Large intestine (tissue), 12 donors: ENCODE data around the gene SYNPR. TPM values are rescaled to one million over a fixed set of nuclear protein-coding genes. Genes with fewer than 3 reads are reported as not detected.
A peak's percentile ranks its signal among the peaks of the same experiment; 100 is the strongest.

ENCODE experiments used
- DNase-seq, 2 donors: peaks; one replicate each; pipeline versions ENCODE4 v3.0.0 to v3.0.0-alpha.2; 2013
- H3K27ac ChIP-seq: one replicate; pipeline ENCODE4 v1.5.1; 2013; ENCODE audit warnings: low read length
- H3K27me3 ChIP-seq: 2 replicates; pipeline ENCODE4 v1.6.1; 2013; ENCODE audit warnings: low read length; ENCODE audit not compliant: control insufficient read depth, insufficient read depth
- H3K36me3 ChIP-seq: 2 replicates; pipeline ENCODE4 v1.6.1; 2013; ENCODE audit warnings: low read length; ENCODE audit not compliant: control insufficient read depth, insufficient read depth
- H3K4me1 ChIP-seq: one replicate; pipeline ENCODE4 v1.6.1; 2013; ENCODE audit warnings: low read length; ENCODE audit not compliant: control insufficient read depth, insufficient read depth
- H3K4me3 ChIP-seq: one replicate; pipeline ENCODE4 v1.5.1; 2013; ENCODE audit warnings: low read length
- H3K9me3 ChIP-seq: one replicate; pipeline ENCODE4 v1.6.1; 2013; ENCODE audit warnings: mild to moderate bottlenecking, low read depth, low read length, moderate library complexity; ENCODE audit not compliant: control insufficient read depth
- WGBS: methylation state at CpG from one replicate; pipeline ENCODE4 v1.1.5; 2013; ENCODE audit warnings: low lambda C conversion rate; ENCODE audit not compliant: insufficient coverage; 5-methylcytosine and 5-hydroxymethylcytosine counted together
- long read RNA-seq, 11 donors: transcript quantifications; one replicate each; lab custom pipeline, GENCODE V29; 2026
- polyA plus RNA-seq: library from polyadenylated mRNA; unstranded; fragments of 120-200 nt; gene quantifications from one replicate; pipeline ENCODE4 v1.2.1, GENCODE V29; 2013

Gene SYNPR
- polyA plus RNA-seq, result 0.87 TPM
- long read RNA-seq, donor 1, result 0 reads
- long read RNA-seq, donor 2, result 0 reads
- long read RNA-seq, donor 3, result 0 reads
- long read RNA-seq, donor 4, result 0 reads
- long read RNA-seq, donor 5, result 0 reads
- long read RNA-seq, donor 6, result 0 reads
- long read RNA-seq, donor 7, result 0 reads
- long read RNA-seq, donor 8, result 0 reads
- long read RNA-seq, donor 9, result 0 reads
- long read RNA-seq, donor 10, result 0 reads
- long read RNA-seq, donor 11, result 0 reads

DNA sequence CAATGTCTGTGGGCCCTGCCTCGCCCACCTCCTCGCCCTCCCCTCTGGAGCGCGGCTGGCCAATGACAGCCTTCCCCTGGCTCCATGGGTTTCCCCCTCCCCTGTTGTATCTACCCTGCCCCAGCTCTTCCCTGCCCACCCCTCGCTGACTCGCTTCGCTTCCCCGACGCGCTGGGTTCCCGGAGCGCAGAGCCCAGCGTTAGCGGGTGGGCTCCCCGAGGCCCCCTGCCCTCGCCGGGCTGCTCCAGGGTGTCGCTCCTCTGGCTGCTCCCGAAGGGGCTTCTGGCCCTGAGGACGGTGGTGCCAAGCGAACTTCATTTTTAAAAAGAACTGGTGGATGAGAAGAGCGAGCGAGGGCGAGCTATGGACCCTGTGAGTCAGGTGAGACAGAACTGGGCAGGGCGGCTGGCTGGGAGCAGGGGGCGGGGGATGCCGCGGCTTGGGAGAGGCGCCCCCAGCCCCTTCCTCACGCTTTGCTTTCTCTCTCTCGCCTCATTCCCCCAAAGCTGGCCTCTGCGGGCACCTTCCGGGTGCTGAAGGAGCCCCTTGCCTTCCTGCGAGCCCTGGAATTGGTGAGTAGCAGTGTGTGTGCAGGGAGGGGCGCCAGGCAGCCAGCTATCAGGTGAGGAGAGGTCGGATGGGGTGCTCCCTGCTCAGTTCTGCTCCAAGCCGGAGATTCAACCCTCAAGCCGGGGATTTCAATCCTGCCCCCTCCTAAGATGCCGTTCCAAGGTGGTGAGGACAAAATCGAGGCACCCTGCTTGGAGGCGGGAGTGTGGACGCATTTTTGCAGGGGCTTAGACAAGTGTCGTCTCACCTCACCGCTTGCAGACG lies at the start of gene SYNPR:
SYNPR (plus strand) TSS at position 138 of the 834 bp plus-strand sequence.
- DNase-seq, result no peak
- Histone ChIP-seq H3K4me3 (no peak within 1 kb of the TSS), H3K4me1 (no peaks in the 10 kb centered on the region), H3K27ac (no peak within 1 kb of the TSS), H3K36me3 (no peaks in the 10 kb centered on the region), H3K27me3 (peaks cover 54% of the 10 kb centered on the region), H3K9me3 (no peaks in the 10 kb centered on the region)
- WGBS, result no CpG with 5 or more reads among the region's 45 CpGs

DNA sequence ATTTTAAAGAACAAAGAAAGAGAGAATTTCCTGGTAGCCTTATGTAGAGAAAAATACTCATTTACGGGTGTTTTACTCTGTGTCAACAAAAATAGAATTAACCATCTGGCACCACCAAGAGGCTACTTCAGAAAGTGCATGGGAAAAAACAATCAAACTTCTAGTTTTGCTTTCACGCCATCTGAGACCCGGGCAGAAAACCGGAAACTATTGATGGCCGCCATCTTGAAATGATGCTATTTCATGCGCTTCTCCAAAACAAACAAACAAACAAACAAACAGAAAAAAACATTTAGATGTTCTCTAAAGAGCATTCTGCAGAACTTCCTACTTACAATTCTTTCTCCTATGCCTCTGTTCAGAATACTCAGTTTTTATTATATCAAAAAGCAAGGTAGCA lies 49.4 kb upstream of the SYNPR start:
- H3K27ac ChIP-seq, result no peak overlapping the region

DNA sequence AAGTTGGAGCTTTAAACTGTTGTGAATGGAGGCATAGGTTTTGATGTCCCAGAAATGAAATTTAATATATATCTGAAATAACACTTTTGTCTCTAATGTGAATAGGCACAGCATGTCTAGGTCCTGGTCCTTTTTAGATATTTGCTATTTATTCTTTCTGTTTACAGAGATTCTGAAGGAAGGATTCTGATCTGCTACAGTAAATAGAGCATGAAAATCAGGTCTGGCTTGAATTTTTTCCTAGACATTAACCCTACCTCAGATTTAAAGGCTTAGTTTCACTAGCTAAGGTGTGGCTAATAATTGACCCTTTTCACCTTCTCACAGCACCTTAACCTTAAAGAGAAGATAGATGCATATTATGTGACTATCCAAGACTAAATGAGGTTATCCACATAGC lies 48.0 kb upstream of the SYNPR start:
- no peak for DNase-seq
- Histone ChIP-seq H3K36me3 (no peaks in the 10 kb centered on the region), H3K27ac (no peak overlapping the region), H3K4me1 (no peaks in the 10 kb centered on the region), H3K4me3 (no peak overlapping the region), H3K9me3 (no peaks in the 10 kb centered on the region), H3K27me3 (no peaks in the 10 kb centered on the region)

More for the DNA sequence above, 49.4 kb upstream of the SYNPR start:
- Histone ChIP-seq H3K36me3 (no peaks in the 10 kb centered on the region), H3K4me3 (no peak overlapping the region), H3K27me3 (no peaks in the 10 kb centered on the region), H3K9me3 (no peaks in the 10 kb centered on the region), H3K4me1 (no peaks in the 10 kb centered on the region)
- DNase-seq, result peak in 1 of 2 donors; percentile 21
- WGBS, result 30% methylated on average over 2 of the region's 6 CpGs

DNA sequence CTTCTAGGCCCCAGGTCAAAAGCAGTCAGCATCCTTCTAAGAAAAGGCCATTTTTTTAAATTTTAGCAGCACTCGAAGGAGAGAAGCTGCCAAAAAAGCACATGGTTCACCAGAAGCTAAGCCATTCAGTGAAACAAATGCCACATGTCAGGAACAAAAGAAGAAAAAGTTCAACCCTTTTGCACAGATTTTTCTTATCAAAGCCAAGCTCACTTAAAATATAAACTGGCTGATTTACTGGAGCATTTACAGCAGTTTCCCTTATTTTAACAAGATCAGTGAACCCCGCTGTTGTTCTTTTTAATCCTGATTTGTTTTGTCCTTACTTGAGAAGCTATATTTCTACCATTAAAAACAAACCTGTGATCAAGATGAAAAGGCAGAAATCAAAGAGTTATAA lies 46.5 kb upstream of the SYNPR start:
- Histone ChIP-seq H3K27me3 (no peaks in the 10 kb centered on the region), H3K4me1 (no peaks in the 10 kb centered on the region), H3K27ac (no peak overlapping the region), H3K36me3 (no peaks in the 10 kb centered on the region), H3K4me3 (no peak overlapping the region), H3K9me3 (no peaks in the 10 kb centered on the region)
- DNase-seq, result no peak
- WGBS, result 88% methylated on average over 1 of the region's 2 CpGs

DNA sequence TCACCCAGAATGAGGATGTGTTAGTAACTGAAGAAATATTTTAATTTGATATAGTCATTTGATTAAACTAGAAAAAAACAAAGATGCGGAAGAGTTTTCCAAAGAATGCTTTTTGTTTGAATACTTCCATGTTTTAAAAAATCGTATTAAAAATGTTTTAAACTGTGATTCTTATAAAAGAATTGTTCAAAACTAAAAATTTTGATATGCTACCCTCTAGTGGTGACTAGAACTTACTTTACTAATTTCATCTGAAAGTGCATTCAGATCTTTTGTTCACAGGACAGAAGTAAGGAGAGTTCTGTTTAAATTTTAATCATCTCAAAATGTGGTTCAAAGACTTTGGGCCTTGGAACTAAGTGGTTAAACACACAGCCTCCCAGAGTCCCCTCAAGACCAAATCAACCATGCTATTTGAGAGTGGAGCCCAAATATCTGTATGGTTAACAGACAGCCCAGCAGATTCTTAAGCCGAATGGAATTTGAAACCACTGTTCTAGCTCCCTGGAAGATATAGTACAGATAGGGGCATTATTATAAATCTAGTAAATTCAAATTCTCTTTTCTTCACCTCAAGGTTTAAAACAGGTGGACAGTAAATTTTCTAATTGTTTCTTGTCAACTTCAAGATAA lies 45.2 kb upstream of the SYNPR start:
- no peaks in the 10 kb centered on the region for H3K27me3 ChIP-seq
- H3K4me3 ChIP-seq, result no peak overlapping the region
- H3K9me3 ChIP-seq, result no peaks in the 10 kb centered on the region
- no peaks in the 10 kb centered on the region for H3K4me1 ChIP-seq
- H3K27ac ChIP-seq, result no peak overlapping the region
- 48% methylated on average over 2 of the region's 3 CpGs for WGBS
- no peak for DNase-seq
- H3K36me3 ChIP-seq, result no peaks in the 10 kb centered on the region

DNA sequence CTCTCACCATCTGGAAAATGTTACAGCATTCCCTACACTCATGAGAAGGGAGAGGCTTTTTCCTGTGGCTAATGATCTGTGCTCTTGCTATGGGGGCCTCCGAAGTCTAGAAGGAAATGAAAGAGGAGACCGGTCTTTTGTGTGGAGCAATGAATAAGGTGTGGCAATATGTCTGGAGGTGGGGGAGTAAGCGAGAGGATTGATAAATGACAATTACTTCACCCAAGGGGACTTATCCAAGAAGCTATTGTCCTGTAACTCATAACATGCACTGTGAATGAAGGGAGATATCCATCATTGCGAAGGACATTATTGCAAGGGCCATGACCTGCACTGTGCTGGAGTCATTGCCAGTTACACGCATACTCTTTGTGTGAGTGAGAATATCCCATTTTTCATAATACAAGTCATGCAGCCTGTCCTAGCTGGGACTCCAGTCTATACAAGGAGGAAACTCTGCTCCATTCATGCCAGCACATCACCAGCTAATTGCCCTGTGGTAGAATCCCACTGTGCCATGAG lies 37.7 kb upstream of the SYNPR start:
- WGBS, result no CpG with 5 or more reads among the region's 5 CpGs
- no peak for DNase-seq
- Histone ChIP-seq H3K27ac (no peak overlapping the region), H3K4me1 (no peaks in the 10 kb centered on the region), H3K36me3 (no peaks in the 10 kb centered on the region), H3K4me3 (no peak overlapping the region), H3K9me3 (no peaks in the 10 kb centered on the region), H3K27me3 (peaks cover 7% of the 10 kb centered on the region)

DNA sequence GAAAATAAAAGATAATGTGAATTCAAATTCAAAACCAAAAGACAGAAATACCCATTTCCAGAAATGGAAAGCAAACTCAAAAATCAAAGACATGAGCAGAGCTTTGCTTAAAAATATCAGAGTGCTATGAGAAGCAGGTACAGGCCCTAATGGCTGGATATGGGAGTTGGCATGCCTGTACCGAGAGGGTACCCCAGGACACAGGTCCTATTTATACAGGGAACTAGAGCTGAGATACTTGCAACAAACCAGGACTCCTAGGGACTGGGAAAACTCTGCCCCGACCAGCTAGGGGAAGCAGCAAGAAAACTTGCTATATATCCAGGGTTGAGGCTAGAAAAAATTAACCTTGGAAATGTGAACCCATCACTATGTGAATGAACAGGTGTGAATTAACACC lies 36.0 kb upstream of the SYNPR start:
- Histone ChIP-seq H3K4me3 (no peak overlapping the region), H3K4me1 (no peaks in the 10 kb centered on the region), H3K9me3 (no peaks in the 10 kb centered on the region), H3K36me3 (no peaks in the 10 kb centered on the region), H3K27ac (no peak overlapping the region), H3K27me3 (peaks cover 7% of the 10 kb centered on the region)
- no CpG with 5 or more reads among the region's 2 CpGs for WGBS
- DNase-seq, result no peak

DNA sequence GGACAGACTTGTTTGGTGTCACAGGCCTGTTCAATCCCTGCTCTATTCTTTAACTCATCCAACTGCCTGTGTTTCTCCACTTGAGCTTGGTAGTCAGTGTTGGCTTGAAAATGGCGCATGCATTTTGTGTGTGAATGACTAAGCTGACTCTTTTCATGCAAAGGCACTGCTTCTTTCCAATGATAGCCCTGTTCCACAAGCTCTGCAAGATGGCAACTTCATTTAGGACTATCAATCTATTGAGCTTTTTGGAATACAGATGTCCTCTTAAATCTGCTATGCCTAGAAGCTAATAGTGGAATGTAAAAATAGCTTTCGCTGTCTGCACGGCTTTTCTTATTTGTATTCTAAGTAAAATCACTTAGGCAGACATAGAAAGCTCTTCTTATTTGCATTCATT lies 33.6 kb upstream of the SYNPR start:
- no peak overlapping the region for H3K4me3 ChIP-seq
- H3K27me3 ChIP-seq, result peaks cover 9% of the 10 kb centered on the region
- no peak overlapping the region for H3K27ac ChIP-seq
- WGBS, result 100% methylated on average over 2 of the region's 3 CpGs
- H3K4me1 ChIP-seq, result no peaks in the 10 kb centered on the region
- no peaks in the 10 kb centered on the region for H3K36me3 ChIP-seq
- no peak for DNase-seq
- no peaks in the 10 kb centered on the region for H3K9me3 ChIP-seq

DNA sequence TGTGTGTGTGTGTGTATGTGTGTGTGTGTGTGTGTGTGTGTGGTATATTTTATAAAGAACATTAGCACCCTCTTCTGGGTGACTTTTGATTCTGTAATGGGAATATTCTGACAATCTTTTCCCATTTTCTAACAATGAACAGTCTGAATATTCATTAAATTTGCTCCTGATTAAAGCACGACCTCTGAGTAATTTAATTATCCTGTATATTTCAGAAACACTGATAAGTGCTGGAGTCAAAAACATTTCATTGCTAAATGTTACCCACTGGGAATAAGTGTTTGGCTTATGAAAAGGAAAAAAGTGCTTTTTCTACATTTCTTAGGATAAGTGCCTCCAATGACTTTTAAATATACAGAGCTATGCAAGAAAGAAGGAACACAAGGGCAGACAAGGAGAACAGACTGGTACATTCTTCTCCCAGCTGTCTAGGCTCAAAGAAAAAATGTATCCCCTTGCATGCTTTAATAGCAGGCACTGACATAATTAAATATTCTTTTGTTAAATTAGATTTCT lies 32.3 kb upstream of the SYNPR start:
- Histone ChIP-seq H3K27ac (no peak overlapping the region), H3K4me1 (no peaks in the 10 kb centered on the region), H3K4me3 (no peak overlapping the region), H3K27me3 (peaks cover 9% of the 10 kb centered on the region), H3K36me3 (no peaks in the 10 kb centered on the region), H3K9me3 (no peaks in the 10 kb centered on the region)
- DNase-seq, result no peak
- WGBS, result no CpG with 5 or more reads among the region's 1 CpG

DNA sequence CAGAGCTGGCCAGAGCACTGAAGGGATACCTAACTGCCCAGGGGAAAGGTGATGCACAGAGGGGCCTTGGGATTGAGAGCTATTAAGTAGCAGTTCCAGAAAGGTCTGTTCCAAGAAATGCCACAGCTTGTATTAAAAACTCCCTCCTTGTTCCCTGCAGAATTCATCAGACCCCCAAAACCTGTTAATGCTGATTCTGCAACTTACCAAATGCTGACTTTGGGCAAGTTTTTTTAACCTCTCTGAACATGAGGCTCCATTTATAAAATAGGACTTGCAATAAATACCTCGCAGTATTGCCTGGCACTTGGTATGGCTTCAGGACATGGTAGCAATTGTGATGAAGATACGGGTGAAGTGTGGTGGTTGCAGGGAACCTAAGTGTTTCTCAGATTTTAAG lies 30.1 kb upstream of the SYNPR start:
- peaks cover 13% of the 10 kb centered on the region for H3K27me3 ChIP-seq
- no CpG with 5 or more reads among the region's 2 CpGs for WGBS
- H3K27ac ChIP-seq, result no peak overlapping the region

More for the DNA sequence above, 30.1 kb upstream of the SYNPR start:
- Histone ChIP-seq H3K4me3 (no peak overlapping the region), H3K36me3 (no peaks in the 10 kb centered on the region), H3K4me1 (no peaks in the 10 kb centered on the region), H3K9me3 (no peaks in the 10 kb centered on the region)
- DNase-seq, result no peak
